K562 (cell line): ENCODE results near the gene EXOSC6. TPM values are rescaled to one million over a fixed set of nuclear protein-coding genes. Genes with fewer than 3 reads are reported as not detected.
"Not testable (repeated sequence)": the region's sequence is repeated elsewhere in the genome, so short reads cannot be mapped to it uniquely, and the experiment has no call there.

Source experiments
- ATAC-seq: fragments of 200-7000 bp; cut with Tn5 transposase; 3 replicates; pipeline ENCODE4 v1.9.1; 2020; ENCODE audit warnings: moderate library complexity
- BruUV-seq: library from RNA; stranded (reverse); fragments of 400-500 nt; replicated peaks from 2 replicates; lab custom pipeline; 2021; lab: Mats Ljungman, UMichigan
- CTCF ChIA-PET: fragments of 300-600 bp; formaldehyde crosslinking; extraction: SDS; loops from one replicate; lab custom pipeline; 2021; ENCODE audit warnings: low intra/inter-chr PET ratio; lab: Yijun Ruan, JAX
- POLR2A ChIA-PET: fragments of 300-600, 350-650 bp; sonication (Branson Sonifier 250); formaldehyde crosslinking; extraction: SDS; loops from one replicate; lab custom pipeline; 2021; ENCODE audit warnings: antibody characterized with exemption, inconsistent platforms; lab: Yijun Ruan, JAX
- DNase-seq, 4 experiments: peaks; one replicate each; pipeline versions ENCODE4 v3.0.0 to v3.0.0-alpha.2; 2011 to 2018; ENCODE audit warnings: low spot score in 3 of 4, mixed read lengths in 3 of 4; ENCODE audit errors: extremely low read depth in 1 of 4
- FAIRE-seq: peaks from 2 replicates; lab custom pipeline; 2011; peaks lifted over from hg19 to GRCh38; lab: Jason Lieb, UNC
- H2AFZ ChIP-seq: 2 replicates; pipeline ENCODE4 v1.6.0; 2011; ENCODE audit warnings: low read depth, low read length, control low read depth, inconsistent platforms
- H3K27ac ChIP-seq: fragments of 200-600 bp; 3 replicates; pipeline ENCODE4 v1.8.0; 2011; ENCODE audit warnings: low read depth, mild to moderate bottlenecking, control low read depth, inconsistent platforms, low read length, moderate library complexity, mixed read lengths; ENCODE audit errors: extremely low read depth
- H3K27me3 ChIP-seq, 2 experiments: fragments of 300-600 bp in 1 of 2; 2 replicates in 1 of 2; 3 replicates in 1 of 2; pipeline versions ENCODE4 v1.6.0 to v1.8.0; 2011; ENCODE audit warnings: inconsistent platforms in 2 of 2, low read length in 2 of 2, mild to moderate bottlenecking in 1 of 2, mixed read lengths in 1 of 2, moderate library complexity in 1 of 2; ENCODE audit not compliant: control insufficient read depth in 2 of 2, insufficient read depth in 2 of 2
- H3K36me3 ChIP-seq: fragments of 300-600 bp; 3 replicates; pipeline ENCODE4 v1.8.0; 2011; ENCODE audit warnings: mild to moderate bottlenecking, low read length, inconsistent platforms; ENCODE audit not compliant: control insufficient read depth, insufficient read depth
- H3K4me1 ChIP-seq, 2 experiments: fragments of 200-600 bp in 1 of 2; replicated peaks in 1 of 2; 2 replicates in 1 of 2; 3 replicates in 1 of 2; pipeline versions ENCODE4 v1.5.1 to v1.8.0; 2011; ENCODE audit warnings: inconsistent platforms in 2 of 2, low read length in 2 of 2, mild to moderate bottlenecking in 1 of 2, mixed read lengths in 1 of 2, moderate library complexity in 1 of 2; ENCODE audit not compliant: control insufficient read depth in 2 of 2, insufficient read depth in 2 of 2
- H3K4me2 ChIP-seq: 2 replicates; pipeline ENCODE4 v1.6.1; 2011; ENCODE audit warnings: low read length, control low read depth, inconsistent platforms, mixed read lengths; ENCODE audit not compliant: insufficient read depth
- H3K4me3 ChIP-seq: fragments of 200-600 bp; sonication (generic), shearing (Covaris generic); 2 replicates; pipeline ENCODE4 v1.5.1; 2016; ENCODE audit warnings: control low read depth, inconsistent platforms
- H3K79me2 ChIP-seq: fragments of 200-600 bp; 3 replicates; pipeline ENCODE4 v1.8.0; 2011; ENCODE audit warnings: low read length, inconsistent platforms; ENCODE audit not compliant: control insufficient read depth, insufficient read depth
- H3K9ac ChIP-seq, 2 experiments: 2 replicates each; pipeline versions ENCODE4 v1.6.0 to v1.6.1; 2011; ENCODE audit warnings: low read depth in 2 of 2, low read length in 2 of 2, control low read depth in 1 of 2, inconsistent platforms in 1 of 2, mild to moderate bottlenecking in 1 of 2, mixed read lengths in 1 of 2; ENCODE audit not compliant: insufficient read depth in 1 of 2
- H3K9me1 ChIP-seq: one replicate; pipeline ENCODE4 v1.6.0; 2011; ENCODE audit warnings: inconsistent platforms, mild to moderate bottlenecking, low read length, moderate library complexity; ENCODE audit not compliant: control insufficient read depth, insufficient read depth
- H3K9me3 ChIP-seq: replicated peaks from 2 replicates; pipeline ENCODE4 v1.5.1; 2011; ENCODE audit warnings: low read depth, low read length, inconsistent platforms; ENCODE audit not compliant: control insufficient read depth, insufficient read depth
- H4K20me1 ChIP-seq: replicated peaks from 2 replicates; pipeline ENCODE4 v1.6.1; 2011; ENCODE audit warnings: low read length, inconsistent platforms, mixed read lengths; ENCODE audit not compliant: control insufficient read depth, insufficient read depth
- WGBS: fragments of 100-300 bp; shearing (Covaris generic); methylation state at CpG from one replicate; pipeline ENCODE4 v1.1.6; 2016; ENCODE audit warnings: low coverage, mixed read lengths; ENCODE audit not compliant: insufficient coverage; ENCODE audit errors: missing lambda C conversion rate; 5-methylcytosine and 5-hydroxymethylcytosine counted together
- in situ Hi-C: fragments of 300-500 bp; cut with MboI; formaldehyde crosslinking; loops from 4 replicates; pipeline ENCODE4 v1.15.0; 2018; ENCODE audit warnings: inconsistent platforms, mixed read lengths
- intact Hi-C: fragments of 100-400 bp; cut with micrococcal nuclease; formaldehyde crosslinking; loops from 2 replicates; pipeline ENCODE4 v1.14.2; 2022
- polyA plus RNA-seq, 8 experiments: library from polyadenylated mRNA; depleted of rRNA in 4 of 8; stranded (reverse) in 5 of 8; unstranded in 3 of 8; fragments of >200 nt; fragmentation: Nextera tagmentation in 2 of 8; fragmentation: Illumina TruSeq in 1 of 8; extraction: Ambion mirVana in 2 of 8; extraction: Trizol in 1 of 8; gene quantifications; 2 replicates each; pipeline versions ENCODE4 v1.2.1 to v1.2.3, GENCODE V29; 2011 to 2014; ENCODE audit warnings: inconsistent platforms in 1 of 8, missing spikeins in 1 of 8
- total RNA-seq, 7 experiments: library from RNA; depleted of rRNA in 6 of 7; stranded (reverse); fragments of >200 nt in 6 of 7; fragmentation: Illumina TruSeq in 2 of 7; extraction: Trizol in 2 of 7; gene quantifications; 2 replicates each; pipeline versions ENCODE4 v1.2.1 to v1.2.3, GENCODE V29; 2011 to 2021; ENCODE audit warnings: low replicate concordance in 1 of 7

Gene EXOSC6
- total and polyA plus RNA-seq, 9 of the 15 experiments (the other 6 are each of a cell fraction or from before 2014, with no cell fraction given), result 9.2 to 29.0 (median 15.6) TPM

GRCh38 chr16:70223971-70224513 lies 27.7 kb downstream of the EXOSC6 start:
- H3K4me3 ChIP-seq, H3K27me3 ChIP-seq, H4K20me1 ChIP-seq, POLR2A ChIA-PET, H3K9me1 ChIP-seq, H3K9ac ChIP-seq, H3K79me2 ChIP-seq, H3K27ac ChIP-seq, H2AFZ ChIP-seq, H3K36me3 ChIP-seq, H3K4me2 ChIP-seq, ATAC-seq, DNase-seq, in situ Hi-C loops, BruUV-seq, intact Hi-C loops, H3K4me1 ChIP-seq, FAIRE-seq, CTCF ChIA-PET, H3K9me3 ChIP-seq: not testable (repeated sequence)
- no CpG with 5 or more reads among the region's 3 CpGs for WGBS

GRCh38 chr16:70223216-70223615 lies 28.5 kb downstream of the EXOSC6 start:
- 63% methylated on average over 1 of the region's 2 CpGs for WGBS
- H3K9me3 ChIP-seq, H3K9me1 ChIP-seq, H3K4me2 ChIP-seq, DNase-seq, ATAC-seq, H3K4me3 ChIP-seq, in situ Hi-C loops, CTCF ChIA-PET, H3K27ac ChIP-seq, FAIRE-seq, intact Hi-C loops, H3K36me3 ChIP-seq, H3K27me3 ChIP-seq, H3K4me1 ChIP-seq, POLR2A ChIA-PET, H3K79me2 ChIP-seq, BruUV-seq, H2AFZ ChIP-seq, H3K9ac ChIP-seq, H4K20me1 ChIP-seq: not testable (repeated sequence)

GRCh38 chr16:70222574-70222973 lies 29.2 kb downstream of the EXOSC6 start:
- H3K36me3 ChIP-seq, POLR2A ChIA-PET, CTCF ChIA-PET, H3K27me3 ChIP-seq, H3K79me2 ChIP-seq, in situ Hi-C loops, ATAC-seq, H4K20me1 ChIP-seq, H2AFZ ChIP-seq, H3K27ac ChIP-seq, DNase-seq, H3K4me2 ChIP-seq, intact Hi-C loops, H3K9ac ChIP-seq, H3K4me1 ChIP-seq, H3K9me1 ChIP-seq, BruUV-seq, H3K4me3 ChIP-seq, FAIRE-seq, H3K9me3 ChIP-seq: not testable (repeated sequence)
- no CpG with 5 or more reads among the region's 2 CpGs for WGBS

DNA sequence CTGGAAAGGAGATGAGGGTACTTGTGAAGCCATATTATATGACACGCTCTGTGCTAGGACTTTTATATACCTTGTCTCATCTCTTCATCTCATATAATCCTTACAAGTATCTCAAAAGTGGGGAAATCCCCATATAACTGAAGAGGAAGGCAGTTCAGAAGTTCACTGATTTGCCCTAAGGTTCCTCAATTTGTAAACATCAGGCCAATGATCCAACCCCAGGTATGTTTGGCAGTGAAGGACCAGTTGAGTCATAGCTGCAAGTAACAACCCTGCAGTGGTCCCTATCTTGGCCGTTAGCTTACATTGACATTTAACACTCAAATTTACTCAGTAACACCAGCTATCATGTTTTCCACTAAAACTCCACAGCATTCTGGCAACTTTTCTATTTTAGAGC lies 33.2 kb downstream of the EXOSC6 start:
- H3K4me2 ChIP-seq, FAIRE-seq, H3K79me2 ChIP-seq, H3K27me3 ChIP-seq, H2AFZ ChIP-seq, intact Hi-C loops, CTCF ChIA-PET, POLR2A ChIA-PET, H3K36me3 ChIP-seq, H3K4me3 ChIP-seq, H3K9me1 ChIP-seq, H3K9me3 ChIP-seq, BruUV-seq, H3K4me1 ChIP-seq, H3K27ac ChIP-seq, ATAC-seq, H4K20me1 ChIP-seq, DNase-seq, in situ Hi-C loops, H3K9ac ChIP-seq: not testable (repeated sequence)
- 78% methylated on average over 1 of the region's 2 CpGs for WGBS
